Cardiac septum (tissue), 1 donor: ENCODE measurements around the gene MXD4. TPM values are rescaled to one million over a fixed set of nuclear protein-coding genes. Genes with fewer than 3 reads are reported as not detected.
A peak's percentile ranks its signal among the peaks of the same experiment; 100 is the strongest.

Source experiments
- DNase-seq: peaks from one replicate; pipeline ENCODE4 v3.0.0-alpha.2; 2020; ENCODE audit warnings: low spot score
- intact Hi-C: fragments of 100-400 bp; cut with DNase I; formaldehyde crosslinking; loops from one replicate; pipeline ENCODE4 v1.14.0; 2022
- total RNA-seq: library from RNA; stranded (reverse); fragmentation: NEBNext Ultra II Directional; extraction: Animal tissue kit (Norgen Biotek cat#: 25700); gene quantifications from one replicate; pipeline ENCODE4 v1.2.1, GENCODE V29; 2021
- donor health status: DM: no; HTN: no; CAD: no.

Gene MXD4
- total RNA-seq, 1 donor from 2014 or later, result 37.9 TPM

DNA sequence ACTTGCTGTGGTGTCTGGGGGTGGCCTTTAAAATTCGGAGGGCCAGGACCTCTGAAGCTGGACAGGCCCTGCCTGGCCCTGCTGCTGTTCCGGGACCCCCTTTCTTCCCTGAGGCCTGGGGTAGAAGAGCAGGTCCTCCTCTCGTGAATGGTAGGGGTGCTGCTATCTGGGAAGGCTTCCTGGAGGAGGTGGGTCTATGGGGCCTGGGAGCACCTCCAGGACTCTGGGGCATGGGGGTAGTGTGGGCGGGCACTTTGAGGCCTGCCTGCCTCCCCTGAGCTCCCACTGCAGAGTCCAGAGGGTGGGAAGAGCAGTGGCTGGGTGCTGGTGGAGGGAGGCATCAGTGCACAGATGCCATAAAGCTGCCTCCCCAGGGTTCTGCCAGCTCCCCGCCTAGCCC is 4.9 kb upstream of the MXD4 start:
- intact Hi-C loops, result loop anchor here (2.0 to 5.0 kb wide), 2 partner anchors 85 to 146 kb away; no protein-coding TSS in a partner anchor
- no peak for DNase-seq

DNA sequence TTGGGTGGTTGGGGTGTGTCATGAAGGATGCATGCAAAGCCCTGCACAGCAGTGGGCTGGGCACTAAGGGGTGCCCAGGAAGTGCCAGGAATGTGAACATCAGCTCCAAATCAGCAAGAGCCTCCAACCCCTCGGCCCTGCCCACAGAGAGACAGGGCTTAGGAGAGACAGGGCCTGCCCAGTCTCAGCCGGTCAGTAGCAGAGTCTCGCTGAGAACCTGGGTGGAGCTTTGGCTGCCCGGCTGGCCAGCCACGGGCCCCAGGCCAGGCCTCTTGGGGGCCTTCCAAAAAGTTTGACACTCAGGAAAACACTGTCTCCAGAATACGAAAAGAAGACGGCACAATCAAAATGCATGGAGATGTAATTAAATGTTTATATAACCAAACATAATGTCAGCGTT is 4.3 kb upstream of the MXD4 start:
- intact Hi-C loops, result loop anchor here (2.0 to 5.0 kb wide), 2 partner anchors 86 to 147 kb away; no protein-coding TSS in a partner anchor
- DNase-seq, result peak; percentile 89

DNA sequence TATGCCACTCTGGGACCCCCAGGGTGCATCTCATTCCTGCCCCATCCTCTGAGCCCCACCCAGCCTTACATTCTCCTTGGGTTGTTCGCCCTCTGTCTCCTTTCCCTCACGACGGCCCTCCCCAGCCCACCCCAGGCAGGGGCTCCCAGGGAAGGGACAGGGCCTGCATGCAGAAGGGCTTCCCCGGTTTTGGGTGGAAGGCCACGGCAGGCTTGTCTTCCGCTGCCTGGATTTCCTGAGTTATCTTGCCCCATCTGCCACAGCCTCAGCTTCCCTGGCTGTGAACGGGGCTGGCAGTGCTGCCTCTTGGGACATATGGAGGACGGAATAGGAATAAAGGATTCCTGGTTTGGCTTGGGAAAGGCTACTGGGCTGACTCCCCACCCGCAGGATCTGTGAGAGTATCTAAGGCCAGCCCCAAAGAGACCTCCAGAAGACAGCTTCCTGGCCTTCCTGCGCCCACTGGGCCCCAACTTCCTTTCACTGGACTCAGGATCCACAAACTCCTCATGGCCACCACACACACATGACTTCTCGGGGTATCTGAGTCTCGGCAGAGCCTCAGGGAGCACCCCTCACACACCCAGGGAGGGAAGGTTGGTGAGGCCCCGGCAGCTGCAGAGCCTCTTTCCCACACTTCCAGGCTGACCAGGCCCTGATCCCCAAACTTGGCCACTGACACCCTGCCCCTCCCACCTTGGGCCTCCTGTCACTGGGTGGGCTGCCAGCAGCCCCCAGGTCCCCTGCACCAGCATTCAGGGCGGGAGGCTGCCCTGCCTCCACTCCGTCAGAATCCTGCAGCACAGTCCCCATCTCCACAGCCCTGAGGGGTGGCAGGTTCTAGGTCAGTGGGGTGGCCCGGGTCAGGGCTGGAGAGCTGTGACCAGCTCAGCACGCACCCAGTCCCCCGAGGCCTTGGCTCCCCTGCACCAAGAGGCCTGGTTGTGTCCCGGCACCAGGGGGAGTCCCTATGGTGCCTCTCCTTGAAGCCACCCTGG is 3.5 kb upstream of the MXD4 start:
- intact Hi-C loops, result loop anchor here (2.0 to 5.0 kb wide), 2 partner anchors 87 to 147 kb away; no protein-coding TSS in a partner anchor
- DNase-seq, result no peak

DNA sequence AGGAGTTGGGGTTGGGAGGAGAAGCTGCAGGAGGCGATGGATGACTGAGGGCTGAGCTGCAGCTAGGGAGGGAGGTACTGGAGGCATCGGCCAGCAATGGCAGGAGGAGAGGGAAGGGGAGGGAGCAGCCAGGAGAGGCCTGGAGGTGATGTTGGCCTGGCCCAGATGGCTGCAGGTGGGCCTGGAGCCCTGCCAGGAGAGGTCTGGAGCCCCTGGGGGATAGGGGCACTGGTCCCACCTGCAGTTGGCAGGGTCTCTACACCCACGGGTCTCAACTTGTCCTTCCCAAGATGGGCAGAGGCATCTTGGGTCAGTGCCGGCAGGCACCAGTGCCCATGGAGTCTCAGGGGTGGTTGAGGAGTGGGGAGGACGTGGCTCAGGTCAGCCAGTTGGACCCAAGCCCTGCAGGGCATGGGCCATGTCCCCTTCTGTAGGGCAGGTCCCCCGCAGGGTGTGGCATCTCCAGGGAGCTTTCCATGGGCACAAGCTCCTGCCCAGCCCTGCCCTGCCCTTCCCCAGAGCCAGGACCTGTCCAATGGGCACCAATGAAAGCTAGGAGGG is 2.7 kb upstream of the MXD4 start:
- intact Hi-C loops, result loop anchor here (5.0 kb wide), 2 partner anchors 88 to 273 kb away; partner anchors contain the start of gene FAM193A
- DNase-seq, result peak; percentile 62

DNA sequence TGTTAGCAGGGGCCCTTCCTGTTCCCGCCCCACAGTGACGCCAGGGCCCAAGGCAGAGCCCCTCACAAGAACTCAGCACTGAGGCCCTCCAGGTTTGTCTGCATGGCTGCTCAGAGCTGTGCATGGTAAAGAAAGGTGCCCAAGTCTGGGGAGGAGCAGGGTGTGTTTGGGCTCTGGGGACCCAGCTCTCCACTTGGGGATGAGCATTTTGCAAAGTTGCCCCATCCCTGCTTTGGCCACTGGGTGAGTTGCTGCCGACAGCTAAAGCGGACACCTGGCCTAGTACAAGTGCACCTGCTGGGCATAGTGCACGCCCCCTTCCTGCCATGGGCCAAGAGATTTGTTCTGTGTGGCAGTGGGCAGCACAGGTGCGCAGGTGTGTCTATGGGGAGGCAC is 2.0 kb upstream of the MXD4 start:
- DNase-seq, result peak; percentile 69
- intact Hi-C loops, result loop anchor here (5.0 kb wide), 1 partner anchor 273 kb away; the partner anchor contains the start of gene FAM193A

DNA sequence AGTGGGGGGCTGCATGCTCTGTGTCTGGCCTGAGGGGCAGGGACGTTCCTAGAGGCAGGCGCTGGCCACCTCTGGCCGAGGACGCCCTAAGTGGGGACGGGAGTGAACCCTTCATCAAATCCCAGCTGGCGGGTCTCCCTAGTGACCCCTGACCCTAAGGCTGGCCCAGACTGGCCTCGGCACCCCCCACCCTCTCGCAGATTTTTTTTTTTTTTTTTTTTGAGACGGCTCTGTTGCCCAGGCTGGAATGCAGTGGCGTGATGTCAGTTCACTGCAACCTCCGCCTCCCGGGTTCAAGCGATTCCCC is 988 bp upstream of the MXD4 start:
- intact Hi-C loops, result loop anchor here (5.0 kb wide), 1 partner anchor 274 kb away; the partner anchor contains the start of gene FAM193A
- DNase-seq, result no peak

DNA sequence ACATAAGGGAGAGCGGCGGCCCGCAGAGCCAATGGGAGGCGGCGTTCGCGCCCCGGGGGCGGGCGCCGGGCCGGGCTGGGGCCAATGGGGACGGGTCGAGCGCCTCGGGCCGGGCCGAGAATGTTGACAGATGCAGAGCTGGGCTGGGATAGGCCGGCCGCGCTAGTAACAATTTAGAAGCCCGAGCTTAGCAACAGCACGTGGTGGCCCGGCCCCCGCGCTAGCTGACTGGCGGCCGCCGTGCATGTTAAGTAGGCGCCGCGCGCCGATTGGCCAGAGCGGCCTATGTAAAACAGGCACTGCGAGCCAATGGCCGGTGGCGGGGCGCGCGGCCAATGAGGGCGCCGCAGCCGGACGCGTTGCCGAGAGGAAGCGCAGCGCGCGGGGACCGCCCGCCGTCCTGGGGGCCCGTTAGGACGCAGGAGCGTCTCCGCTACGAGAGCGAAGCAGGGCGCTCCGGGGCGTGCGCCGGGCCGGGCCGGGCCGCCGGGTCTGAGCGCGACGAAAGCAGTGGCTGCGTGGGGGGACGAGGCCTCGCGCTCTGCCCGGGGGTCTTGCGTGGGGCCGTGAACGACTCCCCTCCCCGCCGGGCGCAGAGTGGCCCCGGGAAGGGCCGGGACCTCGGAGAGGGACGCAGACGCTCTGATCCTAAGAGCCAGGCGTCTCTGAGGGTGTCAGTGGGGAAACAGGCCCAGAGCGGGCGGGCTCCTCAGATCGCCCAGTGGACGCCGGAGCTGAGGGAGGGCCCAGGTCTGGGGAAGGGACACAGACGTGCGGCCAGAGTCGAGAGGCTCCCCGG is 435 bp upstream of the MXD4 start:
- intact Hi-C loops, result loop anchor here (5.0 kb wide), 1 partner anchor 275 kb away; the partner anchor contains the start of gene FAM193A
- peak; percentile 100 for DNase-seq

DNA sequence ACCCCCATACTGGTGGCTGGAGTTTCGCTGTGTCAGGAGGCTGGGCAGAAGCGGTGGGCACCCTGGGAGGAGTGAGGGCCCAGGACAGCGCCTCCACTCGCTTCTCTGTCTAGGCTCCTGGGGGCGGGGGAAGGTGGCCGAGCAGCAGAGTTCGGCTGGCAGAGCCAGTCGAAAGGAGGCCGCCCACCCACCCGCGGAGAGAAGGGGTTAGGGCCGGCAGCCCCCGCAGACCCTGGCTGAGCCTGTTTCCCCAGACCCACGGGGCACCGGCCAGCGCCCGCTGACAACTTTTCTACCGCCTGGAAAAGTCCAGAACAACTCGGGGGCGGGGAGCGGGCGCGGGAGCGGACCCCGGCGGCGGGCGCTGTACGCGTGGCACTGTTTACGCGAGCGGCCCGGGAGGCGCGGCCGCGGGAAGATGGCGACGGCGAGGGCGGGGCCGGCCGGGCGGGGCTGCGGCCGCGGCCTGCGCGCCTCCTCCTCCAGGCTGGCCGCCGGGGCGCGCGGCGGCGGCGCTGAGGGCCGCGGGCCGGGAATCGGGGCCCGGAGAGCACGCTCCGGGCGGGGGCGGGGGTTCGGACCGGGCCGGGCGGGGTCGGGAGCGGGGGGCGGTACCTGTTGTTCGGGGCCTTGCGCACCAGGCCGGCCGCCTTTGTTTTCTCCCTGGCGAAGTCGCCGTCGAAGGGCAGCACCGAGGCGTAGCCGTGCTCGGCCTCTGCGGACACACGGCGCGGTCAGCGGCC is 628 bp downstream of the MXD4 start:
- DNase-seq, result peak; percentile 80
- intact Hi-C loops, result loop anchor here (5.0 kb wide), 1 partner anchor 276 kb away; the partner anchor contains the start of gene FAM193A

DNA sequence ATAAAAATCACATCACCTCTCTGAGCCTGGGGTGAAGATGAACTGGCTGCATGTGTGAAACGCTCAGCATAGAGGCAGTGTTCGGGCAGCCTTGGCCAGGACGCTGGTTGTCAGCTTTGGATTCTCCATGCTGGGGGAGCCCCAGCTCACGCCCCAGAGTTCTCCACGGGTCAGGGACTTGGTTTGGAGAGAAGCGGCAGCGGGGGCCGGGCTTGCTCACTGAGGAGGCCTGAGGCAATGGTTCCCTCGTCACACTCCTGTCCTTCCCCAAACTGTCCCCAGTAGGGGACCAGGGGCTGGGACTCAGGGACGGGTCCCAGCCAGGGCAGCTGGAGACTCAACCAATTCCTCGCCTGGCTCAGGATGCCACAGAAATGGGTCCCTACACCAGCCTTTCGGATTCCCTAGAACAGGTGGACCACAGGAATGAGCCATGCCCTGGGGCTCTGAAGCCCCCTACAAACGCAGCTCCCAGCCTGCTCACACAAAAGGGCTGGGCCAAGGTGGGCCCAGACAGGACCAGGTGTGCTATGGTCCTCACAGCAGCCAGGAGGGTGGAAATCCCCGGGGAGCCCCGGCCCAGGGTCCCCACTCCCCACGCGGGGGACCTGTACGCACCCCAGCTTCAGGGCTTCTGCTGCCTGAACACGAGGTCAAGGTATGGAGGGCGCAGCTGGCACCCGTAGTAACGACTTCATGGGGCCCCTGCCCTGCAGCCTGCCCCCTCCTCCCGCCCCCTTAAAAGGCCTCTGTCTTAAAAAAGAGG is 1.4 kb downstream of the MXD4 start:
- DNase-seq, result peak; percentile 73
- intact Hi-C loops, result loop anchor here (5.0 kb wide), 1 partner anchor 277 kb away; the partner anchor contains the start of gene FAM193A

DNA sequence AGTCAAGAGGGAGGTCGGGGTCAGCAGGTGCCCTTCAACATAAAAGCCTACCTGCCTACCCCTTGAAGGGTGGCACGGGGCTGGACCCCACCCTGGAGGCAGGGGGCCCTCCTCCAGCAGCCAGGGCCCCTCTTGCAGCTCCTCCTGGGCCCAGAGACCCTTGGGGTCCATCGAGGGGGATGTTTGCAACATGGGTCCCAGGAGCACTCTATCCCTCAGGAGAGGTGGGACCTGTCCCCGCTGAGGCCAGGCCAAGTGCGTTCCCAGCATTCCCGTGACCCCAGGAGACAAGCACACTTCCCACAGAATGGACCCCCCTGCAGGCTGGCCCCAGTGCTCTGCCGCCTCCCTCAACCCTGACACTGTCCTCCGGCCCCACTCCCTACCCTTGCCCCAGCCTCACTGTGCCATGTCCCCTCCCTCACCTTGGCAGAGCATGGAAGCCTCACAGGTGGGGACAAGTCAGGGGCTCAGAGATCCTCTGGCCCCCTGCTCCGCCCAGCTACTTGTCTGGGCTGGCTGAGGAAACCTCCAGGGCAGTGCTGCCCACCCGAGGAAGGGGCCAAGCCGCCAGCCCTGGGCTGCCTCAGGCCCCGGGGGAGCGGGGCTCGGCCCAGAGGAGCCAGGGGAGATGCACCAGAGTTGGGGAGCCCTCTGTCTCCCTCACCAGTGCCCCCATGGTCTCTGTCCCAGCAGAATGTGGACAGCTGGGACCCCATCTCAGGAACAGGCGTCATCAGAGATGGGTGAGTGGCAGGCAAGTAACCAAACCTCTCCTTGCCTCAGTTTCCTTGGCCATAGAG is 2.2 kb downstream of the MXD4 start:
- DNase-seq, result no peak
- intact Hi-C loops, result loop anchor here (5.0 kb wide), 1 partner anchor 278 kb away; the partner anchor contains the start of gene FAM193A

DNA sequence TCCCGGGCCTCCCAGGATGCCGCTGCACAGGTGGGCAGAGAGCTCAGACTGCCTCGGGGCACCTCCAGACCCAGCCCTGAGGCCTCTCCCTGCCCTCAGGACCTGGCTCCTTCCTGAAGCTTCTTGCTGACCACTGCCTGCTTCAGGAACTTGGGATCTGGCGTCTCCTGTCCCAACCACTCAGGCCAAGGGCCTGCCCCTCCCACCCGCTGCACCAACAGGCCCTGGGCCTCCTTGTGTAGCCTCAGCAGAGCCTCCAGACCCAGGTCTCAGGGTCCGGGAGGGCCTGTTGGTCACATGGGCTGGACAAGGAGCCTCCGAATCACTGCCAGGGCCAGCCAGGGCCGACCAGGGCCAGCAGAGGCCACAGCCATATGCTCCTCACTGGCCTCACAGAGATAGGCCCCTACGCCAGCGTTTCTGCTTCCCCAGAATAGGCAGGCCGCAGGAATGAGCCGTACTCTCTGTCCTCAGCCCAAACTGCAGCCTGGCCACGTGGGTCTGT is 2.8 kb downstream of the MXD4 start:
- DNase-seq, result peak; percentile 73
- intact Hi-C loops, result no loop called here

DNA sequence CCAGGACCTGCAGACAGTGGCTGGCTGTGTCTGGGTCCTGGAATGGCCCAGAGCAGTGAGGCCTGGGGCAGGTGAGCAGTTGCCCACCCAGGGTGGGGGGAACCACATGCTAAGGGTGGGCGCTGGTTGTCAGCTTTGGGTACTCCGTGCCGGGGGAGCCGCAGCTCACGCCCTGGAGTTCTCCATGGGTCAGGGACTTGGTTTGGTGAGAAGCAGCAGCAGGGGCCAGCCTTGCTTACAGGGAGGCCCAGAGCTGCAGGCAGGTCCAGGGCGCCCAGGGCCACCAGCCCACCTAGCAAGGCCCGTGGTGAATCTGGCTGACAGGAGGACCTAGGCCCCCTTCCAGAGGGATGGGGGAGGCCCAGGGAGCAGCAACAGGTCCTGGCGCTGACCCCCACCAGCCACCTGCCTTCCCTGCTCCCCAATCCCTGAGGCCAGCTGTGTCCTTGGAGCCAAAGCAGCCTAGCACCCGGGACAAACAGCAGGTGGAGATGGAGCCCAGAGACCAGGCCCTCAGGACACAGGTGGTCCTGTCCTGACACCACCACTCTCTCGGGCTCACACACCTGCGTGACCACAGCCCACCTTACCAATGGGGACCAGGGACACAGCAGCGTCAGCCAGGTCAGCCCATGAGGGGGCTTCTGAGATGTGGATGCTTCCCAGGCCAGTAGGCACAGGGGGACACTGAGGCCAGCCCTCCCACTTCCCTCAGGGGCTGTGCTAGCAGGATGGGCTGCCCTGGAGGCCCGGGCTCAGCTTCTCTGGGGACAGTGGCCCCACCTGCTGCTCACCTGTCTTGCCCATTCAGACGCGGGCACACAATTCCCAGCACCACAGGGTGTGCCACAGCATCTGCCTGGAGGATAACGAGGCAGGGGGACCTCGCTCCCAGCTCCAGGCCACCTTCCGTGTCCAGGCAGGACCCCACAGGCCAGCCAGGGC is 3.5 kb downstream of the MXD4 start:
- intact Hi-C loops, result no loop called here

DNA sequence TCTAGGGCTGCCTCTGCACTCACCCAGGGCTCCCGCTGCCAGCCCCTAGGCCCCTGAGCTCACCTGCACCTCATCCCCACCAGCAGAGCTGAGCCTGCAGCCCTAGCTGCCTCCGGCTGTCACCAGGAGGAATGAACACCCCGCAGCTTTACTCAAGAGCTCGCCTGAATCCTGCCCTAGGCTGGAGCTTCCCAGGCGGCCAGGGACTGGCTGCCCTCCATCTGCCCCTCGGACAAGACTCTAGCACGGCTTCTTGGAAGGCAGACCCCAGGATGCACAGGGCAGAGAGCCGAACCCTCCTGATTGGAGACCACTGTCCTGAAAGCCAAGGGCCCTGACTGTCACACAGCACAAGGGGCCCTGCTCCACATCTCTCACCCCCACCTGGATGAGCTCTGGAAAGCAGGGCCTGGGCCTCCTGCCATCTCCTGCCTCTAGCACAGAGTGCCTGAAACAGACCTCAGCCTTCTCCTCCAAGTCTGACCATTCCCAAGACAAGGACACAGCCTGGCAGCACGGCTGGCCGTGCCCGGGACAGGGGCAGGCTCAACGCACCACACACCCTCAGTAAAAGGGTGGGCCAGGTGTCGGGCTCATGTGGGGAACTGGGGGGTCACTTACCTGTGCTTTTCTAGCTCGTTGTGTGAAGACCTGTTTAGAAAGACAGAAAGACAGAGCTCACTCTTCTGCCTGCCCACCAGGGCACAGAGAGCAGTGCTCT is 4.4 kb downstream of the MXD4 start:
- DNase-seq, result peak; percentile 75
- intact Hi-C loops, result loop anchor here (2.0 kb wide), 1 partner anchor 15 kb away; the partner anchor contains the start of genes HAUS3 and POLN

More for the DNA sequence above, 3.5 kb downstream of the MXD4 start:
- DNase-seq, result peak; percentile 74

DNA sequence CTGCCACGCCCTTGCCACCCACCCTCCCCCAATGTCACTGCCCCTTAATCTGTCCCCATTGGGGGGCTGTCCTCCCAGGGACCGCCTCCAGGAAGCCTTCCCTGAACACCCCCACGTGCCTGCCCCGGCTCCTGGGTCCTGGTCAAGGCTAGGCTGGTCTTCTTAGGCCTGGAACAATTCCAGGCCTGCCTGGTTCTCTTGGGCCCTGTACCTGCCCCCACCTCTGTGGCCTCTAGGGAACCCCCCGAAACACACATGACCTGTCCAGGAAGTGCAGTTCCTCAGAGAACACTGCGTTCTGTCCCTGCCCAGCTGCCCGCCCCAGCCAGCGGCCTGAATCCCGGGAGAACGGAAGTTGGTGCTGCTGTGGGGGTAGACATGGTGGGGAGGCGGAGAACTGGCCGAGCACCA is 5.1 kb downstream of the MXD4 start:
- intact Hi-C loops, result loop anchor here (2.0 kb wide), 1 partner anchor 14 kb away; the partner anchor contains the start of genes HAUS3 and POLN
- peak; percentile 70 for DNase-seq

DNA sequence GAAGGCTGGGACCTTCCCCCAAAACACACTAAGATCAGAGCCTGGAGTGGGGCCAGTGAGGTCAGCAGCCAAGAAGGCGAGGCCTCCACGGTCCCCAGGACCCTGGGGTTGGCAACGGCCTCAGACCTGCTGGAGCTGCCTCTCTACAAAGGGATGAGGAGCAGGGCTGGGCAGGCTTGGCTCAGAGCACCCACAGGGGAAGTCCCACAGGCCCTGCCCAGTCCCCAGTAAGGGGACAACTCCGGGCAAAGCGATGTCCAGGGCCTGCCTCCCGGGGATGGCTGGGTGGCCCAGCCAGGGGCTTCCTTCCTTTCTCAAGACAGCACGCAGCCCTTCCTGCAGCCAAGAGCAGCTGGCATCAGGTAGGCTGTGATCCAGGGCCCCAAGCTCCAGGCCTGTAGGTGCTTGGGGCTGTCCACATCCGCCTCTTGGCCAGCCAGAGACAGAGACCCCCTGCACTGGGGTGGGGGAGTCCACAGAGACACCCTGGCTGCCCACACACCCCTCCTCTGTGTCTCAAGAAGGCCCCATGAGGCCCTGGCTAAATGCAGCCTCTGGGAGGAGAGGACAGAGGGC is 5.7 kb downstream of the MXD4 start:
- DNase-seq, result no peak
- intact Hi-C loops, result loop anchor here (2.0 kb wide), 1 partner anchor 13 kb away; the partner anchor contains the start of genes HAUS3 and POLN
